Uterine smooth muscle cell (primary cell): ENCODE results near the gene TNFSF18. TPM values are rescaled to one million over a fixed set of nuclear protein-coding genes. Genes with fewer than 3 reads are reported as not detected.

Experiments used
- total RNA-seq: library from RNA; depleted of rRNA; stranded (reverse); fragments of >200 nt; gene quantifications from 2 replicates; pipeline ENCODE4 v1.2.3, GENCODE V29; 2014

The TNFSF18 gene, protein sequence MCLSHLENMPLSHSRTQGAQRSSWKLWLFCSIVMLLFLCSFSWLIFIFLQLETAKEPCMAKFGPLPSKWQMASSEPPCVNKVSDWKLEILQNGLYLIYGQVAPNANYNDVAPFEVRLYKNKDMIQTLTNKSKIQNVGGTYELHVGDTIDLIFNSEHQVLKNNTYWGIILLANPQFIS
- total RNA-seq, result 0.22 TPM in 1 of 2 replicates, not detected in the other

DNA sequence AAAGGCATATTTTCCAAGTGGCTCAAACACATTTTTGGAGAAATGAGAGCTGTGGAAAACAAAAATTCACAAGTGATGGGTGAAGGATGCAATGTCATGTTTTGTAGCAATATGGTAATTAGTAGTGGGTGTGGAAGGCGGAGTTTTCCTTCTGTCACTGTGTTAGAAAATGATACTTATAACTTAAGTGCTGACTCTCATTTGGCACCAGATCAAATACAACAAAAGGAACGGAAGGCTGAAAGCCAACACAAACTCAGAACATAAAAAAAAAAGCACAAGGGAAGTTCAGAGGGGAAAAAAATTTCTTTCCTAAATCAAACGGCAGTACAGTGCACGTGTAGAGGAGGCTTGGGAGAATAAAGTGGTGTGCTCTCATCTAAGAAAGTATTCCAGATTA lies at the start of gene TNFSF18:
TNFSF18 (minus strand) TSS at position 77 of the 400 bp plus-strand sequence; CDS start at position 32, 45 bp downstream.

Other genes starting within 250 kb of the TNFSF18 start
- gene TNFSF4, start 156.4 kb upstream of the TNFSF18 start, total RNA-seq, result 0.66 and 1.9 TPM in 2 replicates